NCI-H187 (cell line): Measurements from ENCODE around the gene NT5DC4.

ENCODE experiments used
- DNase-seq, 2 experiments: peaks; one replicate each; lab custom pipeline; 2025; lab: John Stamatoyannopoulos, UW

NT5DC4 gene

DNA sequence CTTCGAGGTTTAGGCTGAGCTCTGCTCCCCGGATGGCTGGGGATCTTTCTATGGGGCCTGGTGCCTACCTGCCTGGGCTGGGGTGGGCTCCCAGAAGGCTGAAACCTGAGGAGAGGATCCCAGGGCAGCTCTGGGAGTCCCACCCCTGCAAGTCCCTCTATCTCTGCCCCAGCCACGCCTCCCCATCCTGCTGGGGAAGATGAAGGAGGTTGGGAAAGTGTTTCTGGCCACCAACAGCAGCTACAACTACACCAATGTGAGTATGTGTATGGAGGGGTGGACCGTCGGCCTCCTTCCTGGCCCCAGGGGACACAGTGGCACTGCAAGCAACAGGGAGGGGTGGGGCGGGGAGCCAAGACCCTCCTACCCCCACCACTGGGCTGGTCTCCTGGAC lies 2.7 kb downstream of the NT5DC4 start:
- no peak for DNase-seq

DNA sequence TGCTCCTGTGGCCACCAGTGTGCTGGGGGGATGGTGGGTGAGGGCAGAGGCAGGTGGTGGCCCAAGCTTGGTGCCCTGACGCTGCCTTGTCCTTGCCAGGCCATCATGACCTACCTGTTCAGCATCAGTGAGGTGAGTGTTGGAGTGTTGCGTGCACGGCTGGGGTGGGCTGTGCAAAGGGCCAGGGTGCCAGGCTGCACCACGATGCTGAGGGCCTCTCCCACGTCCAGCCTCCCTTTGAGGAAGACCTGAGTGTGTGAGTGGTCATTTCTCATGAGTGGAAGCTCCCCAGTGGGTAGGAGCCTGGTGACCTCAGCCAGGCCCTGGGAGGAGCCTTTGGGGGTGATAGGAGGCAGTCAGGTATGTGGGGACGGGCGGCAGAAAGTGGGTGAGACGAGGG lies 3.2 kb downstream of the NT5DC4 start:
- no peak for DNase-seq

GRCh38 chr2:112724591-112725525 lies 4.0 kb downstream of the NT5DC4 start:
- no peak for DNase-seq

- DNase-seq, result no peak
Measured at GRCh38 chr2:112725545-112726457, 5.0 kb downstream of the NT5DC4 start.

- DNase-seq, result peak; percentile 12 to 71
Measured at GRCh38 chr2:112726487-112727190, 5.8 kb downstream of the NT5DC4 start.

GRCh38 chr2:112727276-112728028 lies 6.6 kb downstream of the NT5DC4 start:
- no peak for DNase-seq

DNA sequence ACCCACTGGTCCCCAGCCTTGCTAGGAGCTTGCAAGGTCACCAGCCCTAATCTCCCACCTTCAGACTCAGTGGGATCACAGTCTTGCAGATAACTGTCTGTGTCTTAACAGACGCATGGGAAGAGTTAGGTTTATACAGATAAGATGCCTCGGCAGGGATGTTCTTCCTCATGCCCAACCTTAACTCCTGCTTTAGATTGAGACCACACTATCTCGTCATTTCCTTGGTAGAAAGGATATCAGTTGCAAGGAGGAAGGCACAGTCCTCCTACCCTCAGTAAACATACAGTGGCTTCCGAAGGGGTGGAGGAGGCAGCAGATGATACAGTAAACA lies 7.2 kb downstream of the NT5DC4 start:
- DNase-seq, result no peak

DNA sequence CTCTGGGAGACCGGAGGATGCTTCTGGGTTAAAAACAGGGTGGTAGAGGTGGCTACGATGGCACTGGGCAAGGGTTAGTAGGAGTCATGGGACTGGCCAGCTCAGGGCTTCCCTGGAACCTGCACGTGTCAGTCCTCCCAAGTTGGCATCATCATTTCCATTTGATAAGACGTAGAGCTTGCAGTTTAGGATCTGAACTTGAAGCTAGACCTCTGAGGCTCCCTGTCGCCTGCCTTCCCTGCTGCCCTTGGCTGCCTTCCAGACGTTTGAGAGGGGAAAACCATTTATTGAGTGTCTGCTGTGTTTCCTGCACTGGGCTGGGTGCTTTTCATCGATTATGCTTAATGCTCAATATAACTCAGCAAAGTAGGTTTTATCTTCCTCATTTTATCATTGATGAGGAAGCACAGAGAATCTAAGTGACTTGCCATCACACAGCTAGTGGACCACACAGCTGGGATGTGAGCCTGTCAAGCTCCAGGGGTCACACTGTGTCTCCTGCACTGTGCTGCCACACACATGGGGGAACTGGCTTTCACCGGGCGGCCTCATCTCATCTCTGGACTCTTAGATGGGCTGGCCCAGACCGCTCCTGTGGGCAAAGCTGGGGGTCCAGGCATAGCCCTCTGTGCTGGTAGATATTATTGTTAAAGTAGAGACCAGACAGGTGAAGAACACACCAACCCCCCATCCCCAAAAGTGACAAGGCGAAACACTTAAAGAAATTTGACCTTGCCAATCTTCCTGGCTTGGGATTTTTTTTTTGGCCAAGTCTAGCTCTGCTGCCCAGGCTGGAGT lies 7.8 kb downstream of the NT5DC4 start:
- DNase-seq, result no peak

DNA sequence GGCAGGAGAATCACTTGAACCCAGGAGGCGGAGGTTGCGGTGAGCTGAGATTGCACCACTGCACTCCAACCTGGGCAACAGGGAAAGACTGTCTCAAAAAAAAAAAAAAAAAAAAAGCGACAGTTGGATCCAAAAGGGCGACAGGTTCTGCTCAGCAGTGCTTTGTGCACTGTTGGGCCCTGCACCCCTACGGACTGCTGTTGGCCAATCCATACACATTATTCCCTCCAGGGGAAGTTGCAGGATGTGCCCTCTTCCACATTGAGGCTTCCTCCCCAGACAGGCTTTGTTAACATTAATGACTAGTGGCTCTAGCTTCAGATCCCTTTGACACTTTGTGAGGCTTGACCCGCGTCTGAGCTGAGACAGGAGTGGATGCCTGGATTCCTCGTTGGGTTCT lies 9.4 kb downstream of the NT5DC4 start:
- no peak for DNase-seq

GRCh38 chr2:112730791-112731190 lies 10.0 kb downstream of the NT5DC4 start:
- no peak for DNase-seq

GRCh38 chr2:112731479-112731878 lies 10.7 kb downstream of the NT5DC4 start:
- DNase-seq, result no peak

- no peak for DNase-seq
Measured at GRCh38 chr2:112733456-112733855, 12.6 kb downstream of the NT5DC4 start.

DNA sequence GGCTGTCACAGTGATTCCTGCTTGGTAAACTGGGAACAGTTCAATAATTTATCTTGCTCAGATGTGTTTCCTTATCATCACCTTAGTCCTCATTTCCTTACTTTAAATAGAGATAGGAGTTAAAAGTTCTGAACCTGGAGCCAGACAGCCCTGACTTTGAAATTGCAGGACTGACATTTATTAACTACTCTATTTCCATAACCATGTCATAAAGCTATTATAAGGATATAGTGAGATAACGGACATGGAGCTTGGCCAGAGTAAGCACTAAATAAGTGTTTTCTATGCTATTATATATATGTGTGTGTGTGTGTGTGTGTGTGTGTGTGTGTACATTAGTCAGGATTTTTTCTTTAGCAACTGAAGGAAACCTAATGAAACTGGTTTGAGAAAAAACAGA lies 13.1 kb downstream of the NT5DC4 start:
- no peak for DNase-seq

GRCh38 chr2:112737542-112738232 lies 16.9 kb downstream of the NT5DC4 start:
- DNase-seq, result no peak

DNA sequence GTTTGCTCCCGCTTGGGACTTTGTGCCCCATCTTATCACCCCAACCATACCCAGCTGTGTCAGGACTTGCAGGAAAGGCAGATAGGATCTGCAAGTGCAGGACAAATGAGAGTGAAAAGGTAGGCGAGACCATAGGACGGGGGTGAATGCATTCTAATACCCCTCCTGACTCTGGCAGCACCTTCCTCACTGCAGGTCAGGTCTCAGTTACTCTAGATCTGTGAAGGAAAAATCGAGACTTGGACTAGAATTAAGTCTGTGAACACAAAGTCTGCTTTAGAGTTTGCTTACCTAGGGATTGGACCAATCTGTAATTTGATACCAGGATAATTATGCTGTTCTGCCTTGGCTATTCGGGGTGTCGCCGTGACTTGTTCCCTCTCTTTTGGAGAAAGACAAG lies 19.7 kb downstream of the NT5DC4 start:
- DNase-seq, result no peak

DNA sequence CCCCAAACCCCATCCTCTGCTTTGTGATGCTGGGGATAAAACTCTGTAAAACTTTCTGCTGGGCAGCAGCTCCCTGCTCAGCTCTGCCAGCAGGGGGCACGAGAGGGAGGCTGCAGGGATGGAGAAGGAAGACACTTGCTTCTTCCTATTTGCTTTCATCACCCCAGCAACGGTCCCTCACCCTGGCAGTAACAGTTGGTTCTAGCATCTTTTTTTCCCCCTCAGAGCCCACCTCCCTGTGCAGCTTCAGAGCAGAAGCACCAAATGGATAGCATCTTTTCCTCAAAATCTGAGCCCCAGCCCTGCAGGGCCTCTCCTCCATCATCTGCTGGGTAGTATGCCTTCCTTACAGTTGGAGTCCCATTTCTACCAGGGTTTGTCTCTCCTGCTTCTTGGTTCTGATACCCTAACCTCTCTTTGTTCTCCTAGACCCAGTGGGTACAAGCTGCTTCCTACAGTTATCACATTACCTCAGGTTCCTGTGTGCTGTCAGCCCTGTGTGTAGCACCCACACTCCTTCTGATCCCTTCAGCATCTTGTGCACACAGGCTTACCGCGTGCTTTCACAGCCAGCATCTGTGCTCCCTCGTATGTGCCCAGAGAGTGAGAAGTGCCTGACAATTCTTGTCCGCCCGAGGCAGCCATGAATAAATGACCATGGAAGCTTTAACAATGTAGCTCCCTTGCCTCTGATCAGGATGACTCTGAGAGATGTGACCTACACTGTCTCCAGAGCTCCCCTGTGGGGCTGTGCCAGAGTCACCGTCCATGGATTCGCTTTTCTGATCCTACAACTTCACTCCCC lies 29.1 kb downstream of the NT5DC4 start:
- no peak for DNase-seq

GRCh38 chr2:112750560-112750843 lies 29.7 kb downstream of the NT5DC4 start:
- DNase-seq, result no peak

DNA sequence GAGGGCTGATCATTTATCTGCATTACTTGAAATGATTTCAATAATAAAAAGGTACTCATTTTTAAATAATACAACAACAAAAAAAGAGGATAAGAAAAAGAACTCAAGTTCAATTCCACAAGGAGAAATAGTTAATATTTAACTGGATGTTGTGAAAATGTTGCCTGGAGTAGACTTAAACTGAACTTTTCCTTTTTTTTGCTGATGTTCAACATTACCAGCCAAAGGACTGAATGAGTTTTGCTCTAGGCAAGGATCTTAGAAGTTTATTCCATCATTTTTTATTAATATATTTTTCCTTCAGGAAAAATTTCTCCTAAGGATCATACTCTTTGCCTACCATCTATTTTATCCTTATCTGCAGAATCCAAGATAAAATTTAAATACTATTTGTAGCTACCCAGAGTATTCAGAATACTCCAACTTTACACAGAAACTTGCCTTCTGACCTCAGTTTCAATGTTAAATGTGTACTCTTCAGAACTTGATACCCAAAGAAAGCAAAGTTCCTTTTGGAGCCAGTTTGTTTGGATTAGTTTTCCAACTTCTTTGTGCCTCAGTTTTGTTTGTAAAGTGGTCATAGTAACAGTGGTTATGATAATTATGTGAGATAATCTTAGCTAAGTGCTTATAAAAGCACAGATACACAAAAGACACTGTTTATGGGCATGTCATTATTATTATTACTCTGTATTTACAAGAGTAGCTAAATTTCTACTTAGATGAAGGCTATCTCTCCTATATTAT lies 30.8 kb downstream of the NT5DC4 start:
- DNase-seq, result no peak

DNA sequence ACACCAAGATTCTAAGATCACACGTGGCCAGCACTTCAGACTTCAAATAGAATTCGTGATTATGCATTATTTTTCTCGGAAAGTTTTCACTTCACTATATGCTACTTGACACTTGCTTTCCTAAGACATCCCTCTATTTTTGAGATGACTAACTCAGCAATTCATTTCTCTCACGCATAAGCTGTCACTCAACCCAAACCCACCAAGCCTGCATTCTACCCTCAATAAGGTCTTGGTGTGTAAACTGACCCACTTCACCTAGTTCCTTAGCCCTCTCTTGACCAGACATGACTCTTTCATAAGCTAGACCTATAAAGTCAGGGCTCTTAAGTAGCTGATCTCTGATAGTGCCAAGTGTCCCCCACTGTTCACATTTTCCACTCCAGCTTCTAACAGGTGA lies 31.8 kb downstream of the NT5DC4 start:
- no peak for DNase-seq
